ENCODE measurements around the gene PCK1. TPM values are rescaled to one million over a fixed set of nuclear protein-coding genes. Genes with fewer than 3 reads are reported as not detected.
A peak's percentile ranks its signal among the peaks of the same experiment; 100 is the strongest.

The PCK1 gene
- total and polyA plus RNA-seq, 2 of the 13 experiments (the other 11 are each of a cell fraction or from before 2014, with no cell fraction given), result 6.5 to 12.6 TPM

DNA sequence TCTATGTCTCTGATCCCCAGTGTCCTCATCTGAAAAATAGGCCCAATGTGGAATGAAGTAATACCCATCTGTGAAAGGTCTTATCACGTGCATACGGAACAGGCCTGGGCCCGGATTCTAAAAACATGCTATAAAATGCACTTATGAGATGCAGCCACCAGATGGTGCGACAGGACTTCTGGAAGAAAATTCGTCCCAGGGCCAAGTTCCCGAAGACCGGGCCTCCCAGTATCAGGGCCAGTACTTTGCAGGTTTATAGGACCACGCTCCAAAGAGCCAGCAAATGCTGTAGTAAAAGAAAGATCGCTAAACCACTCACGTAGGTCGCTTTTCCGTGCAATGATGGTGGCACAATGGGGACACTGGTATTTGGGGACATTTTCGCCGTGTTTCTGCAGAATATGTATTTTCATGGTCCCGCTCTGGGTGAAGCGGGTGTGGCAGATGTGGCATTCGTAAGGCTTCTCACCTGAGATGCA is 46.6 kb upstream of the PCK1 start (continued):
- no peak for TF ChIP-seq ZNF33B (CRISPR knock-in tag; IDR thresholded peaks at IDR 0.05)
- TF ChIP-seq ZNF747 (CRISPR knock-in tag; IDR thresholded peaks at IDR 0.05; ENCODE audit: borderline replicate concordance), result no peak
- TF ChIP-seq DNMT1 (CRISPR knock-in tag; IDR thresholded peaks at IDR 0.05), result no peak
- no peak for TF ChIP-seq CEBPB (IDR thresholded peaks at IDR 0.05; ENCODE audit: borderline replicate concordance, low read depth, low read length)
- no peak for TF ChIP-seq ZNF510 (CRISPR knock-in tag; IDR thresholded peaks at IDR 0.05; ENCODE audit: low read depth)
- TF ChIP-seq ZNF12 (CRISPR knock-in tag; IDR thresholded peaks at IDR 0.05), result no peak
- TF ChIP-seq TRIM24 (CRISPR knock-in tag; IDR thresholded peaks at IDR 0.05), result no peak
- no peak for TF ChIP-seq BRCA1 (CRISPR knock-in tag; IDR thresholded peaks at IDR 0.05)
- TF ChIP-seq, protein P1, sequence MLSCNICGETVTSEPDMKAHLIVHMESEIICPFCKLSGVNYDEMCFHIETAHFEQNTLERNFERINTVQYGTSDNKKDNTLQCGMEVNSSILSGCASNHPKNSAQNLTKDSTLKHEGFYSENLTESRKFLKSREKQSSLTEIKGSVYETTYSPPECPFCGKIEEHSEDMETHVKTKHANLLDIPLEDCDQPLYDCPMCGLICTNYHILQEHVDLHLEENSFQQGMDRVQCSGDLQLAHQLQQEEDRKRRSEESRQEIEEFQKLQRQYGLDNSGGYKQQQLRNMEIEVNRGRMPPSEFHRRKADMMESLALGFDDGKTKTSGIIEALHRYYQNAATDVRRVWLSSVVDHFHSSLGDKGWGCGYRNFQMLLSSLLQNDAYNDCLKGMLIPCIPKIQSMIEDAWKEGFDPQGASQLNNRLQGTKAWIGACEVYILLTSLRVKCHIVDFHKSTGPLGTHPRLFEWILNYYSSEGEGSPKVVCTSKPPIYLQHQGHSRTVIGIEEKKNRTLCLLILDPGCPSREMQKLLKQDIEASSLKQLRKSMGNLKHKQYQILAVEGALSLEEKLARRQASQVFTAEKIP (CRISPR knock-in tag; IDR thresholded peaks at IDR 0.05; ENCODE audit: borderline replicate concordance), result no peak
- 0 out of 2 replicates have a peak, but pooled peaks have one; percentile 57 for TF ChIP-seq ZNF350 (CRISPR knock-in tag; IDR thresholded peaks at IDR 0.05; ENCODE audit: borderline replicate concordance, low read depth)
- TF ChIP-seq RFX3 (CRISPR knock-in tag; IDR thresholded peaks at IDR 0.05), result no peak
- TF ChIP-seq ZNF546 (CRISPR knock-in tag; conservative IDR thresholded peaks at IDR 0.05), result no peak
- no peak for TF ChIP-seq FOSL2 (CRISPR knock-in tag; IDR thresholded peaks at IDR 0.05)
- no peak for TF ChIP-seq ARID2 (CRISPR knock-in tag; IDR thresholded peaks at IDR 0.05; ENCODE audit: borderline replicate concordance)
- TF ChIP-seq, protein P2, sequence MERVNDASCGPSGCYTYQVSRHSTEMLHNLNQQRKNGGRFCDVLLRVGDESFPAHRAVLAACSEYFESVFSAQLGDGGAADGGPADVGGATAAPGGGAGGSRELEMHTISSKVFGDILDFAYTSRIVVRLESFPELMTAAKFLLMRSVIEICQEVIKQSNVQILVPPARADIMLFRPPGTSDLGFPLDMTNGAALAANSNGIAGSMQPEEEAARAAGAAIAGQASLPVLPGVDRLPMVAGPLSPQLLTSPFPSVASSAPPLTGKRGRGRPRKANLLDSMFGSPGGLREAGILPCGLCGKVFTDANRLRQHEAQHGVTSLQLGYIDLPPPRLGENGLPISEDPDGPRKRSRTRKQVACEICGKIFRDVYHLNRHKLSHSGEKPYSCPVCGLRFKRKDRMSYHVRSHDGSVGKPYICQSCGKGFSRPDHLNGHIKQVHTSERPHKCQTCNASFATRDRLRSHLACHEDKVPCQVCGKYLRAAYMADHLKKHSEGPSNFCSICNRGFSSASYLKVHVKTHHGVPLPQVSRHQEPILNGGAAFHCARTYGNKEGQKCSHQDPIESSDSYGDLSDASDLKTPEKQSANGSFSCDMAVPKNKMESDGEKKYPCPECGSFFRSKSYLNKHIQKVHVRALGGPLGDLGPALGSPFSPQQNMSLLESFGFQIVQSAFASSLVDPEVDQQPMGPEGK (CRISPR knock-in tag; IDR thresholded peaks at IDR 0.05), result no peak
- no peak for TF ChIP-seq HDAC1 (CRISPR knock-in tag; IDR thresholded peaks at IDR 0.05)
- no peak for TF ChIP-seq TBX2 (CRISPR knock-in tag; IDR thresholded peaks at IDR 0.05; ENCODE audit: borderline replicate concordance)
- no peak for TF ChIP-seq RFXAP (CRISPR knock-in tag; IDR thresholded peaks at IDR 0.05; ENCODE audit: borderline replicate concordance)
- no peak for TF ChIP-seq ZNF7 (CRISPR knock-in tag; IDR thresholded peaks at IDR 0.05)
- TF ChIP-seq ZSCAN22 (CRISPR knock-in tag; IDR thresholded peaks at IDR 0.05), result no peak
- no peak for TF ChIP-seq AGO2 (optimal IDR thresholded peaks at IDR 0.05; ENCODE audit: low read depth, low read length)
- TF ChIP-seq, protein P3, sequence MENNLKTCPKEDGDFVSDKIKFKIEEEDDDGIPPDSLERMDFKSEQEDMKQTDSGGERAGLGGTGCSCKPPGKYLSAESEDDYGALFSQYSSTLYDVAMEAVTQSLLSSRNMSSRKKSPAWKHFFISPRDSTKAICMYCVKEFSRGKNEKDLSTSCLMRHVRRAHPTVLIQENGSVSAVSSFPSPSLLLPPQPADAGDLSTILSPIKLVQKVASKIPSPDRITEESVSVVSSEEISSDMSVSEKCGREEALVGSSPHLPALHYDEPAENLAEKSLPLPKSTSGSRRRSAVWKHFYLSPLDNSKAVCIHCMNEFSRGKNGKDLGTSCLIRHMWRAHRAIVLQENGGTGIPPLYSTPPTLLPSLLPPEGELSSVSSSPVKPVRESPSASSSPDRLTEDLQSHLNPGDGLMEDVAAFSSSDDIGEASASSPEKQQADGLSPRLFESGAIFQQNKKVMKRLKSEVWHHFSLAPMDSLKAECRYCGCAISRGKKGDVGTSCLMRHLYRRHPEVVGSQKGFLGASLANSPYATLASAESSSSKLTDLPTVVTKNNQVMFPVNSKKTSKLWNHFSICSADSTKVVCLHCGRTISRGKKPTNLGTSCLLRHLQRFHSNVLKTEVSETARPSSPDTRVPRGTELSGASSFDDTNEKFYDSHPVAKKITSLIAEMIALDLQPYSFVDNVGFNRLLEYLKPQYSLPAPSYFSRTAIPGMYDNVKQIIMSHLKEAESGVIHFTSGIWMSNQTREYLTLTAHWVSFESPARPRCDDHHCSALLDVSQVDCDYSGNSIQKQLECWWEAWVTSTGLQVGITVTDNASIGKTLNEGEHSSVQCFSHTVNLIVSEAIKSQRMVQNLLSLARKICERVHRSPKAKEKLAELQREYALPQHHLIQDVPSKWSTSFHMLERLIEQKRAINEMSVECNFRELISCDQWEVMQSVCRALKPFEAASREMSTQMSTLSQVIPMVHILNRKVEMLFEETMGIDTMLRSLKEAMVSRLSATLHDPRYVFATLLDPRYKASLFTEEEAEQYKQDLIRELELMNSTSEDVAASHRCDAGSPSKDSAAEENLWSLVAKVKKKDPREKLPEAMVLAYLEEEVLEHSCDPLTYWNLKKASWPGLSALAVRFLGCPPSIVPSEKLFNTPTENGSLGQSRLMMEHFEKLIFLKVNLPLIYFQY (CRISPR knock-in tag; IDR thresholded peaks at IDR 0.05; ENCODE audit: borderline replicate concordance), result 0 out of 2 replicates have a peak, but pooled peaks have one; percentile 69
- TF ChIP-seq, protein P4, sequence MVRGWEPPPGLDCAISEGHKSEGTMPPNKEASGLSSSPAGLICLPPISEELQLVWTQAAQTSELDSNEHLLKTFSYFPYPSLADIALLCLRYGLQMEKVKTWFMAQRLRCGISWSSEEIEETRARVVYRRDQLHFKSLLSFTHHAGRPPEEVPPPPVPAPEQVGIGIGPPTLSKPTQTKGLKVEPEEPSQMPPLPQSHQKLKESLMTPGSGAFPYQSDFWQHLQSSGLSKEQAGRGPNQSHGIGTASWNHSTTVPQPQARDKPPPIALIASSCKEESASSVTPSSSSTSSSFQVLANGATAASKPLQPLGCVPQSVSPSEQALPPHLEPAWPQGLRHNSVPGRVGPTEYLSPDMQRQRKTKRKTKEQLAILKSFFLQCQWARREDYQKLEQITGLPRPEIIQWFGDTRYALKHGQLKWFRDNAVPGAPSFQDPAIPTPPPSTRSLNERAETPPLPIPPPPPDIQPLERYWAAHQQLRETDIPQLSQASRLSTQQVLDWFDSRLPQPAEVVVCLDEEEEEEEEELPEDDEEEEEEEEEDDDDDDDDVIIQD (CRISPR knock-in tag; IDR thresholded peaks at IDR 0.05; ENCODE audit: low read depth), result no peak
